ENCODE results near the gene VEPH1. TPM values are rescaled to one million over a fixed set of nuclear protein-coding genes. Genes with fewer than 3 reads are reported as not detected.

Gene VEPH1
- total RNA-seq, 1 donor from 2014 or later: 3.7 TPM

DNA sequence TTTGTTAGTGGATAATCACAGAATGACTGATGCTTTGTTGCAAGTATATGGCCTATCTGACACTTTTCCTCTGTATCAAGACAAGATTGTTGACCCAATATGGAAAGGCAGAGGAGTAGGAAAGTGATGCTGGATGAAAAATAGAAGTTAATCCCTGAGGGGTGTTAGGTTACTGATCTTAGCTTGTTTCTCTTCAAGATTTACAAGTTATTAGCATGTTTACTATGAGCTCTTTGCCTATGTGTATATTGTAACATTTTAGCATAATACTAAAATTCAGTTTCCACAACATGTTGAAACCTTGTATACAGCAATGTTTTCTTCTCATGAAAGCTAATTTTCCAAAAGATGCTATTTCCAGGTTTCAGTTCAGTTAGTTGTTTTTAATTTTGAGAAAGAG is 222.9 kb downstream of the VEPH1 start:
- H3K4me3 ChIP-seq (ENCODE audit: low read depth, low read length): no peak overlapping the region
- TF ChIP-seq, protein P1, sequence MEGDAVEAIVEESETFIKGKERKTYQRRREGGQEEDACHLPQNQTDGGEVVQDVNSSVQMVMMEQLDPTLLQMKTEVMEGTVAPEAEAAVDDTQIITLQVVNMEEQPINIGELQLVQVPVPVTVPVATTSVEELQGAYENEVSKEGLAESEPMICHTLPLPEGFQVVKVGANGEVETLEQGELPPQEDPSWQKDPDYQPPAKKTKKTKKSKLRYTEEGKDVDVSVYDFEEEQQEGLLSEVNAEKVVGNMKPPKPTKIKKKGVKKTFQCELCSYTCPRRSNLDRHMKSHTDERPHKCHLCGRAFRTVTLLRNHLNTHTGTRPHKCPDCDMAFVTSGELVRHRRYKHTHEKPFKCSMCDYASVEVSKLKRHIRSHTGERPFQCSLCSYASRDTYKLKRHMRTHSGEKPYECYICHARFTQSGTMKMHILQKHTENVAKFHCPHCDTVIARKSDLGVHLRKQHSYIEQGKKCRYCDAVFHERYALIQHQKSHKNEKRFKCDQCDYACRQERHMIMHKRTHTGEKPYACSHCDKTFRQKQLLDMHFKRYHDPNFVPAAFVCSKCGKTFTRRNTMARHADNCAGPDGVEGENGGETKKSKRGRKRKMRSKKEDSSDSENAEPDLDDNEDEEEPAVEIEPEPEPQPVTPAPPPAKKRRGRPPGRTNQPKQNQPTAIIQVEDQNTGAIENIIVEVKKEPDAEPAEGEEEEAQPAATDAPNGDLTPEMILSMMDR (conservative IDR thresholded peaks at IDR 0.05; ENCODE audit: low read depth, low read length): no peak
- DNase-seq (ENCODE audit: low read depth): no peak

DNA sequence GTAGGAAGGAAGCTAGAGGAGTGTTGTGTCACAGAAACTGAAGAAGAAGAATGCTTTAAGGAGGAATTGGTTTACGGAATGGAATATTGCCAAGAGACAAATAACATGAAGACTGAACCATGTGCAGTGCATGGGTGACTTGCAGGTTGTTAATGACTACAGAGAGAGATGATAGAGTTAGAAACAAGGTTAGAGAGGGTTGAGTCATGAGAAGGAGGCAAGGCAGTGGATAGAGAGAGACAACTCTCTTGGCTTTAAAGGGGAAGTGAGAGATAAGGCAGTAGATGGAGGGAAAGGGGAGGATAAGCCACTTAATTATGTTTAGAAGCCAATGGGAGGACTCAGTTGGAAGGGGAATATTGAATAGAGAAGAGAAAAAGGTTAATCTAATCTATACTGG is 224.0 kb downstream of the VEPH1 start:
- TF ChIP-seq, protein P1 (conservative IDR thresholded peaks at IDR 0.05; ENCODE audit: low read depth, low read length): no peak
- DNase-seq (ENCODE audit: low read depth): no peak
- H3K4me3 ChIP-seq (ENCODE audit: low read depth, low read length): no peak overlapping the region

DNA sequence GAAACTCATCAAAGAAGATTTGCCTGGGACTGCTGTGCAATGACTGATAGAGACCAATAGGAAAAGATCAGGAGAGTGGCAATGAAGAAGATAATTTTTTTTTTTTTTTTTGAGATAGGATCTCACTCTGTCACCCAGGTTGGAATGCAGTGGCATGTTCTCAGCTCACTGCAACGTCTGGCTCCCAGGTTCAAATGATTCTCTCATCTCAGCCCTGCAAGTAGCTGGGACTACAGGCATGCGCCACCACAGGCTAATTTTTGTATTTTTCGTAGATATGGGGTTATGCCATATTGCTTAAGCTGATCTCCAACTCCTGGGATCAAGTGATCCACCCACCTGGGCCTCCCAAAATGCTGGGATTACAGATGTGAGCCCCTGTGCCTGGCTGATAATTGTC is 226.4 kb downstream of the VEPH1 start:
- no peak overlapping the region for H3K4me3 ChIP-seq (ENCODE audit: low read depth, low read length)
- TF ChIP-seq, protein P1 (conservative IDR thresholded peaks at IDR 0.05; ENCODE audit: low read depth, low read length): no peak
- DNase-seq (ENCODE audit: low read depth): no peak

DNA sequence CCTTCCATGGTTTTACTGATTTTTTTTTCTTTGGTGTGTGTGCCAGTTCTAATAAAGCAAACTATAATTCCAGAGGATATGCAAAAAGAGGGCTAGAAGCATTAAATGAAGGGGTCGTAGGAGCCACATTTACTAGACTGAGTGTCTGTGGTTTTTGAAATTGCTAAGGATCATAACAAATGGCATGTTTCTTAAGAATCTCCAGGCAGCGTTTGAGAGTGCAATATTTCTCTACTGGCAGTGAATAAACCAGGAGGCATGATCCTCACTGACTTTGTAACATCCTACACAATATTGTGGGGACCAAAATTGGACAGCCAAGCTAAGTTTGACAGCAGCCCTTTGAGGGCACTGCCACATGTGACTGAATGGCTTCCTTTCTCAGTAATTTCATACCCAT is 227.4 kb downstream of the VEPH1 start:
- TF ChIP-seq, protein P1 (conservative IDR thresholded peaks at IDR 0.05; ENCODE audit: low read depth, low read length): no peak
- DNase-seq (ENCODE audit: low read depth): no peak
- H3K4me3 ChIP-seq (ENCODE audit: low read depth, low read length): no peak overlapping the region

DNA sequence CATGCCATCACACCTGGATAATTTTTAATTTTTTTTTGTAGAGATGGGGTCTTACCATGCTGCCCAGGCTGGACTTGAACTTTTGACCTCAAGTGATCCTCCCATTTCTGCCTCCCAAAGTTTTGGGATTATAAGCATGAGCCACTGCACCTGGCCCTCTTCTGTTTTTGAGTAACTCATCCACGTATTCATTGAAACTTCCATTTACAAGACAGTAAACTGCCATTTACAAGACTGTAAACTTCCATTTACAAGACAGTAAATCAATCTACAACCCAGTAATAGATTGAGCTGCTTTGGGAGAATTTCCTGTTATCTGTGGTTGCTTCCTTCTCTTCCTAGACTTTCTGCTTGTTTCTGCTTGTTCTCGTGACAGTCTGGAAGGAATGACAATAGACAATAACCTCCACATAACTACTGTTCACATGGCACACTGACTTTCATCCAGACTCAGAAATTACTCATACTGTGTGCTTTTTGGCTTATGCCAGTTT is 228.5 kb downstream of the VEPH1 start:
- H3K4me3 ChIP-seq (ENCODE audit: low read depth, low read length): no peak overlapping the region
- TF ChIP-seq, protein P1 (conservative IDR thresholded peaks at IDR 0.05; ENCODE audit: low read depth, low read length): no peak
- no peak for DNase-seq (ENCODE audit: low read depth)

DNA sequence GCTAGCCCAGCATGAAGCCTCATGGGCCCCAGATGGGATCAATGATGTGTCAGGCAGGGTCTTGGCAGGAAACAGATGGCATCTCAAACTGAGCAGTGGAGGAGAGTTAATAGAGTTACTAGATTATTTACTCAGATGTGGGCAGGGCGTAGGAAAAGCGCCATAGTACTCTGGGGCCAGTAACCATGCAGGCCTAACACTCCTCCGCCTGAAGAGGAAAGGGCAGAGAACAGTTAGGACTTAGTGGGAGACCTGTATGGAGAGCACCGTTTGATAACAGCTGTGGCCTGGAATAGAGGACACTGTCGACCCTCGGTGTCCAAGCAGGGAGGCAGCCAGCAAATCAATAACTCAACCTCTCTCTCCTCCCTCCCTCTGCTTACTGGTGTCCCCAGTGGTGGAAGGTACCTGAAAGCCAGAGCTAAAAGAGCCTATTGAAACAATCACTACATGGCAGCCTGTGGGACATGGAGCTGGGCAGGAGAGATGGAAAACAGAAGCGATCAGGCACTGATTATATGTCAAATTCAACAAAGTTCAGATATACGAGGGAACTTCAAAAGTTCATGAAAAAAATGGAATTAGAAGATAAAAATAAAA is 231.8 kb downstream of the VEPH1 start:
- TF ChIP-seq, protein P1 (conservative IDR thresholded peaks at IDR 0.05; ENCODE audit: low read depth, low read length): no peak
- DNase-seq (ENCODE audit: low read depth): no peak
- H3K4me3 ChIP-seq (ENCODE audit: low read depth, low read length): no peak overlapping the region

DNA sequence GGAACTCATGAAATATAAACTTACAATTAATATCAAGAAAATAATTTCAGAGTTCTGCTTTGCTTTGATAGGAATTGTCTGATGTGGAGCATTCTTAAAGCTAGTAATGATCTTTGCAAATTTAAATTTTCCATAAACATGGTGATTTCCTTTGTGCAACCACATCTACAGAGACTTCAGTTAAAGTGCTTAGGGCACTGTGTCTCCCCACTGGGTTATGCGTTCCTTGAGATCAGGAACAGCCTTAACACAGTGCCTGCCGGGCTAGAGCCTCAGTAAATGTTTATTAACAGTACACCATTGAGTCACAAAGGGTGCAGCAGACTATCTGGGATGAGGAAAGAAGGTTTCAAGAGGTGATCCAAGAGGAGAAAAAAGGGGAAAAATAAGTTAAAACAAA is 235.2 kb downstream of the VEPH1 start:
- TF ChIP-seq, protein P1 (conservative IDR thresholded peaks at IDR 0.05; ENCODE audit: low read depth, low read length): no peak
- H3K4me3 ChIP-seq (ENCODE audit: low read depth, low read length): no peak overlapping the region
- DNase-seq (ENCODE audit: low read depth): no peak
